Gastroesophageal sphincter (tissue), 3 donors: ENCODE data around the gene ARPC5L.

ENCODE experiments used
- POLR2A ChIP-seq, 2 donors: fragments of 450-650 bp; IDR thresholded peaks; one replicate each; pipeline ENCODE4 v1.6.1; 2017; ENCODE audit warnings: antibody characterized with exemption in 2 of 2, mild to moderate bottlenecking in 2 of 2, moderate library complexity in 1 of 2
- POLR2AphosphoS5 ChIP-seq: sonication (generic); formaldehyde crosslinking; IDR thresholded peaks from one replicate; pipeline ENCODE4 v1.6.1; 2017; ENCODE audit warnings: antibody characterized with exemption
- TF ChIP-seq, protein P1 (sequence below), 4 experiments: fragments of 200-600 bp in 2 of 4; fragments of 450-650 bp in 2 of 4; sonication (generic) in 1 of 4; IDR thresholded peaks; one replicate each; pipeline ENCODE4 v1.5.1; 2017 to 2019; ENCODE audit warnings: antibody characterized with exemption in 4 of 4, mild to moderate bottlenecking in 2 of 4, moderate library complexity in 2 of 4

DNA sequence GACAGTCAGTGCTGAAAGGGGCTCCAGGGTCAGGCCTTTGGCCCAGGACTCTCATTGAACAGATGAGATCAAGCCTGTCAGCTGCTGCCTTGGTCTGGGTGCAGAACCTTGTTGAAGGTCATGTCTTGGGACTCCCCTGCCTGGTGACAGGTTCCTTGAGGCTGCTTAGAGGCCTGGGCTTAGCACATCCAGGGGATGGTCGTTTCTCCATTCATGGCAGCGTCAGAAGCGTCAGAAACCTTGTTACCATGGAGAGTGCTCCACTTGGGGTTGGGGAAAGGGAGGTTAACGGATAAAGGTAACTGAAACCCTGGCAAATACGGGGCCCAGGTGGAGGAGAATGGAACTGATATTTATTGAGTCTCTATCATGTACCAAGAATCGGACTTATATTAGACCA, 8.8 kb downstream of the ARPC5L start:
- TF ChIP-seq, protein P1, sequence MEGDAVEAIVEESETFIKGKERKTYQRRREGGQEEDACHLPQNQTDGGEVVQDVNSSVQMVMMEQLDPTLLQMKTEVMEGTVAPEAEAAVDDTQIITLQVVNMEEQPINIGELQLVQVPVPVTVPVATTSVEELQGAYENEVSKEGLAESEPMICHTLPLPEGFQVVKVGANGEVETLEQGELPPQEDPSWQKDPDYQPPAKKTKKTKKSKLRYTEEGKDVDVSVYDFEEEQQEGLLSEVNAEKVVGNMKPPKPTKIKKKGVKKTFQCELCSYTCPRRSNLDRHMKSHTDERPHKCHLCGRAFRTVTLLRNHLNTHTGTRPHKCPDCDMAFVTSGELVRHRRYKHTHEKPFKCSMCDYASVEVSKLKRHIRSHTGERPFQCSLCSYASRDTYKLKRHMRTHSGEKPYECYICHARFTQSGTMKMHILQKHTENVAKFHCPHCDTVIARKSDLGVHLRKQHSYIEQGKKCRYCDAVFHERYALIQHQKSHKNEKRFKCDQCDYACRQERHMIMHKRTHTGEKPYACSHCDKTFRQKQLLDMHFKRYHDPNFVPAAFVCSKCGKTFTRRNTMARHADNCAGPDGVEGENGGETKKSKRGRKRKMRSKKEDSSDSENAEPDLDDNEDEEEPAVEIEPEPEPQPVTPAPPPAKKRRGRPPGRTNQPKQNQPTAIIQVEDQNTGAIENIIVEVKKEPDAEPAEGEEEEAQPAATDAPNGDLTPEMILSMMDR (IDR thresholded peaks at IDR 0.05): no peak
- TF ChIP-seq POLR2A (IDR thresholded peaks at IDR 0.05) (no peak), POLR2AphosphoS5 (no peak)
